ENCODE data around the gene UBE2B.

GRCh38 chr5:134411228-134411545 lies 39.8 kb downstream of the UBE2B start:
- no peak for TF ChIP-seq CTCF (IDR thresholded peaks at IDR 0.05)
- no peak for TF ChIP-seq POLR2A (IDR thresholded peaks at IDR 0.05)

Measured in Peyer's patch (tissue), 4 donors.